ENCODE results near the gene CD6. TPM values are rescaled to one million over a fixed set of nuclear protein-coding genes. Genes with fewer than 3 reads are reported as not detected.

Gene CD6
- polyA plus RNA-seq, 4 donors = 0.50 to 1.6 (median 1.6) TPM

GRCh38 chr11:60934790-60935605, 36.5 kb upstream of the CD6 start:
- no peak for DNase-seq (ENCODE audit: low read depth in 4 of 4, low spot score in 3 of 4)

- DNase-seq (ENCODE audit: low read depth in 4 of 4, low spot score in 3 of 4) = no peak
These were observed 35.6 kb upstream of the CD6 start for GRCh38 chr11:60935676-60936442.

GRCh38 chr11:60936467-60937143, 34.9 kb upstream of the CD6 start:
- no peak for DNase-seq (ENCODE audit: low read depth in 4 of 4, low spot score in 3 of 4)

- no peak for DNase-seq (ENCODE audit: low read depth in 4 of 4, low spot score in 3 of 4)
These were observed 34.3 kb upstream of the CD6 start for GRCh38 chr11:60937144-60937527.

GRCh38 chr11:60937811-60938210, 33.7 kb upstream of the CD6 start:
- no peak for DNase-seq (ENCODE audit: low read depth in 4 of 4, low spot score in 3 of 4)

- no peak for DNase-seq (ENCODE audit: low read depth in 4 of 4, low spot score in 3 of 4)
These were observed 33.0 kb upstream of the CD6 start for GRCh38 chr11:60938500-60938899.

- DNase-seq (ENCODE audit: low read depth in 4 of 4, low spot score in 3 of 4) = no peak
These were observed 32.2 kb upstream of the CD6 start for GRCh38 chr11:60939301-60939700.

GRCh38 chr11:60939855-60940254, 31.6 kb upstream of the CD6 start:
- no peak for DNase-seq (ENCODE audit: low read depth in 4 of 4, low spot score in 3 of 4)

GRCh38 chr11:60941371-60942119, 29.9 kb upstream of the CD6 start:
- no peak for DNase-seq (ENCODE audit: low read depth in 4 of 4, low spot score in 3 of 4)

GRCh38 chr11:60942219-60942618, 29.3 kb upstream of the CD6 start:
- DNase-seq (ENCODE audit: low read depth in 4 of 4, low spot score in 3 of 4) = no peak

- DNase-seq (ENCODE audit: low read depth in 4 of 4, low spot score in 3 of 4) = no peak
These were observed 28.4 kb upstream of the CD6 start for GRCh38 chr11:60942970-60943565.

- no peak for DNase-seq (ENCODE audit: low read depth in 4 of 4, low spot score in 3 of 4)
These were observed 26.8 kb upstream of the CD6 start for GRCh38 chr11:60944490-60945294.

- DNase-seq (ENCODE audit: low read depth in 4 of 4, low spot score in 3 of 4) = no peak
These were observed 26.2 kb upstream of the CD6 start for GRCh38 chr11:60945295-60945667.

- no peak for DNase-seq (ENCODE audit: low read depth in 4 of 4, low spot score in 3 of 4)
These were observed 24.7 kb upstream of the CD6 start for GRCh38 chr11:60946601-60947264.

- DNase-seq (ENCODE audit: low read depth in 4 of 4, low spot score in 3 of 4) = no peak
These were observed 23.8 kb upstream of the CD6 start for GRCh38 chr11:60947700-60948099.

- DNase-seq (ENCODE audit: low read depth in 4 of 4, low spot score in 3 of 4) = no peak
These were observed 23.2 kb upstream of the CD6 start for GRCh38 chr11:60948250-60948649.

GRCh38 chr11:60950024-60950423, 21.5 kb upstream of the CD6 start:
- DNase-seq (ENCODE audit: low read depth in 4 of 4, low spot score in 3 of 4) = no peak

GRCh38 chr11:60950933-60951605, 20.4 kb upstream of the CD6 start:
- DNase-seq (ENCODE audit: low read depth in 4 of 4, low spot score in 3 of 4) = no peak

GRCh38 chr11:60951606-60951903, 19.9 kb upstream of the CD6 start:
- no peak for DNase-seq (ENCODE audit: low read depth in 4 of 4, low spot score in 3 of 4)

Data from left renal pelvis (tissue), 4 donors.